Stimulated activated CD8-positive, alpha-beta memory T cell treated with anti-CD3 and anti-CD28 coated beads, Interleukin-4, amount 100 ng/mL, for 48 hours (primary cell): ENCODE data around the gene SAMD4B.

Experiments
- DNase-seq: peaks from one replicate; pipeline ENCODE4 v3.0.0-alpha.2; 2020

Gene SAMD4B

DNA sequence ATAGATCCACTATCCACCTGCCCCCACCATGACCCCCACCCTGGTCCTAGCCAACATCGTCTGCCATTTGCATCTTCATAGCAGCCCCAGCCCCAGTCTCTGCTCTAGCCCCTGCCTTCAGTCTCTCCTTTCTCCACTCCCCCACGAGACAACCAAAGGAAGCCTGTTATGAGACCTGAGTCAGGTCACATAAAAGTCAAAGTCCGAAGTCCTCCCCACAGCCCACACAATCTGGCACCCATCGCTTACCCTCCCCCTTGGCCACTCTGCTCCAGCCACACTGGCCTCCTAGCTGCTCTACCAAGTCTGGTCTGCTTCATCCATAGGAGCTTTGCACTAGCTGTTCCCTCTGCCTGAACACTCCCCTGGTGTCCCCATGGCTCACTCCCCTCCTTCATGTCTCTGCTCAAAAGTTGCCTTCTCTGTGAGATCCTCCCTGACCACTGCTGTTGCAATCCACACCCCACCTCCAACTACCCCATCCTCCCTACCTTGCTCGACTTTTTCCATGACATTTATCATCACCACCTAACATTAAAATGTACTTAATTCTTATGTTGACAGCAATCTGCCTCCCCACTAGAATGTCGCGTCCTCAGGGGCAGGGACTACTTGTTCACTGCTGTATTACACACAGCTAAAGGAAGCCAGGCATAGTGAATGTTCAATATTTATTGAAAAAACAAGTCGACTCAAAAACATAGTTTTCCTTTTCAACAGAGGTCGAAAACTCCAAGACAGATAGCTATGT lies 69.0 kb downstream of the SAMD4B start:
- no peak for DNase-seq

DNA sequence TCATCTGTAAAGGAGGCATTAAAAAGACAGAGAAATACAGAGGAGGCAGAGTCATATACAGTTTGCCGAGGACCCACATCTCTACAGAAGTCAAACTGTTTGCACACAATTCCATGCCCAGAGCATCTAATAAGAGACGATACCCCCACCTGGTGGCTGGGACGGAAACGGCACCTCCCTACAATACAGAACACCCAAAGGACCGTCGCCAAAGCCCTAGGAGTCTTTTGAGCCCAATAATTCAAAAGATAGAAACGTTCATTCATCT lies 69.5 kb downstream of the SAMD4B start:
- peak; percentile 95 for DNase-seq

DNA sequence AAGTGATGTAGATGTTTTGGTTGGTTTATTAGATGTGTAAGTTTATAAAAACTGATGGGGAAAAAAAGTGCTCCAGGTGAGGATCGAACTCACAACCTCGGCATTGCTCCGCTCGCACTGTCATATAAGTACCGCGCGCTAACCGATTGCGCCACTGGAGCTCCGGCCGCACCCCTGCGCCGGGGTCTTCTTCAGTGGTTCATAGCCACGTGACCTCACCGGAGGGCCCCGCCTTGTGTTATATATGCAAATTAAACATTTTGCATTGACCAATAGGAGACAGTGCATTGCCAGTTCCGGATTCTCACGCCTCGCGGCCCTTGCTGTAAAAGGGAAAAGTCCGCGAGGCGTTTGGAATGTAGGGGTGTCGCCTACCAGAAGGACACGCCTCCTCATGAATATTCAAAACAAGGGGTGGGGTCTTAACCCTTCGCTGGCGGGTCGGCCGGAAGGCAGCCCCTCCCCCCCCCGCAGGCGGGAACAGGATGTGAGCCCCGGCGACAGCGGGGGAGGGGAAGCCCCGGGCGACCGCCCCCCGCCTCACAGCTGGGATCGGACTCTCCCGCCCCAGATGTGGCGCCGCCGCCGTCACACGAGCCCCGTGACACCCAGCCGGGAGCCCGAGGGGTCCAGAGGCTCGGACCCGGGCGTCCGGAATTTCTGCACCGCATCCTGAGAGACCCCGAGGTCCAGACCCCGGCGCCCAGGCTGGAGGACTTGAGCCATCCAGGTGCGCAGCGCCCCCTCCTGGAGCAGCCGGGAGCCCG lies 70.1 kb downstream of the SAMD4B start, which contains the start of gene PLEKHG2:
Gene PLEKHG2 (plus strand): TSS at position 570 of the 767 bp plus-strand sequence. CDS start 1,418 bp downstream, outside the sequence.
- DNase-seq, result peak; percentile 99

DNA sequence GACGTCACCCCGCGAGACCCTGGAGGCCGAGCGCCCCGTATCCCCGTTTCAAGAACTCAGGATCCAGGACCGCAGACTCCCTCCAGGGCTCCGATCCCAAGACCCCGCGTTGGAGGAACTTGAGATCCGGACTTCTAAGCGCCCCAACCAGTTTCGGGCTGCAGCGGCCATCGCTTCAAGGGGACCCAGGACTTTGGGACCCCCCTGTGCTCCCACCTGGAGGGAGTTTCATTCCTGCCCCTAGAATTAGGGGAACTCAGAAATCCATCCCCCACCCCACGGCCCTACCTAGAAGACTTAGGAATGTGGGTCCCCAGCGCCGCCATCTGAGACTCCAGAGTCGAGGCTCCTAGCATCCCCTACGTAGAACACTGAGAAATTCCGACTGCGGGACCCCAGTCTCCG lies 70.6 kb downstream of the SAMD4B start:
- DNase-seq, result no peak

DNA sequence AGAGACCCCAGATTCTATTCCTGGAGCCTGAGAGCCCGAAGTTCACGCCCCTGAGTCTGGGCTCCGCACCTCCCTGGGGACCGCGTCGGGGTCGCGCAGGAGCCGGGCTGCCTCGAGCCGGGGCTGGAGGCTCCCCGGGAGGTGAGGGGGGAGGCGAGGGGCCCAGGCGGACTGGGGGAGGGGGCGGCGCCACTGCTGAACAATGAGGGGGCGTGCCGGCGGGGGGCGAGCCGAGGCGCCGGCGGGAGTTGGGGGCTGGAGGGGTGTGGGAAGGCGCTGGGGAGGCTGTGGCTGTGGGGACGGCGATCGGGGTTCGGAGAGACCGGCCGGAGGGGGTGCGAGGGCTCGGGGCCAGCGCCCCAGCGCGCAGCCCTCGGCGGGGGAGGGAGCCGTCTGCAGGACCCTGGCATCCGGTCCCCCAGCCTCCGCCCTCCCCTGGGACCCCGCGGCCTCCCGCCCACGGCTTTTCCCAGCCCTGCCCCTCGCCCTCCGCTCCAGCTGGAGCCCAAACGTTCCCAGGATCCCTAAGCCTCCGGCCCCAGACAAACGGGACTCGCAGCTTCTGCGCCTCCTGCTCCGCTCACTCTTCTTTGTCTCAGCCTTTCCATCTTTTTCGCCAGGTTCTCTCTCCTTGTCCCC lies 71.2 kb downstream of the SAMD4B start:
- DNase-seq, result no peak

DNA sequence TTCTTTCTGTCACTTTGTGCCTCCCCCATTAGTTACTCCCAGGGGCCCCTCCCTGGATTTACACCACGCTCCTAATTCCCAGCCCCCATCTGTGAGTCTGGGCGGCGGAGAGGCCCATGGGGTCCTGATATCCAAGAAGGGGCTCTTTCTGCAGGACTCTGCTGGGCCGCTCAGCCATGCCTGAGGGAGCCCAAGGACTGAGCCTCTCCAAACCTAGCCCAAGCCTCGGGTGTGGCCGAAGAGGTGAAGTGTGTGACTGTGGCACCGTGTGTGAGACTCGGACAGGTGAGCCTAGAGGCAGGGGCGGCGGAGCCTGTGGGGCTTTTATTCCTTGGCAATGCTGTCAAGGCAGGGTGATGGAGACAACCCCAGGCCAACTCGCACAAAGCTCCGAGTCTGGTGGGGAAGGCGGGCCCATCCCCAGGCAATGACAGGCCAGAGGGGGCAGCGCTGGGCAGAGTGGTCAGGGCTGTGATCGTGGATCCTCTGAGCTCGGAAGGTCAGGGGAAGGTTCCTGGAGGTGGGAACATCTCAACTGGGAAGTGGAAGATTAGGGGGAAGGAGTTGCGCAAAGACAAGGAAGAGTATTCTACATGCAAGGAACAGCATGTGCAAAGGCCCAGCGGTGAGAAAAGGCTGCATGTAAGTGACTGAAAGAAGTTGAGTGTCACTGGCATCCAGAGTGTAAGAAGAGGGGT lies 71.8 kb downstream of the SAMD4B start:
- no peak for DNase-seq

DNA sequence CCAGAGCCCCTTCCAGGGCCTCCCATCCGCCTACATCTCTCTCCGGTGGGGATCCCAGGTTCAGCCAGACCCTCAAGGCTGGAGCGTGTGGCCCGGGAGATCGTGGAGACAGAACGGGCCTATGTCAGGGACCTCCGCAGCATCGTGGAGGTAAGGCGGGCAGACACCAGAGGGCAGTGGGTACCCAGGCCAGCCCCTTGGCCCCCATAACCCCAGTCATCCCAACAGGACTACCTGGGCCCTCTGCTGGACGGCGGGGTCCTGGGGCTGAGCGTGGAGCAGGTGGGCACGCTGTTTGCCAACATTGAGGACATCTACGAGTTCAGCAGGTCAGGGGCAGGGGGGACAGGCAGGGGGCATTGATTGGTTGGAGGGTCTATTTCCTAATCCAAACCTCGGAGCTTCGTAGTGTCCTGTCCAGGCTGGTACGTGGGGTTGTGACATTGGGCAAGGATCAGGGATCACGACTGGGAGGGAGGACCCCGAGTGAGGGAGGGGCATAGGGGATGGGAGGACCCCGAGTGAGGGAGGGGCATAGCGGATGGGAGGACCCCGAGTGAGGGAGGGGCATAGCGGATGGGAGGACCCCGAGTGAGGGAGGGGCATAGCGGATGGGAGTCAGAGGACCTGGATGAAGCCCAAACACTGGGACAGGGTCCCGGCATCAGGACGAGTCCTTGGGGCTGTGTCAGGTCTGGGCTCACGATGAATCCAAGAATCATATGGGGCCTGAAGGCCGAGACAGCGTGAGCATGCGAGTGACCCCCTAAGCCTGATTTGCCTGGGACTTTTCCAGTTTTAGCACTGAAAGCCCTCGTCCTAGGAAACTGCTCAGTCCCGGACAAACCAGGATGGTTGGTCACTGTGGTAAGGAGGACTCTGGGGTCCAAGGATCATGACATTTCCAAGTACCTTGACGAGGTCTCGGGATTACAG lies 73.2 kb downstream of the SAMD4B start:
- DNase-seq, result no peak

DNA sequence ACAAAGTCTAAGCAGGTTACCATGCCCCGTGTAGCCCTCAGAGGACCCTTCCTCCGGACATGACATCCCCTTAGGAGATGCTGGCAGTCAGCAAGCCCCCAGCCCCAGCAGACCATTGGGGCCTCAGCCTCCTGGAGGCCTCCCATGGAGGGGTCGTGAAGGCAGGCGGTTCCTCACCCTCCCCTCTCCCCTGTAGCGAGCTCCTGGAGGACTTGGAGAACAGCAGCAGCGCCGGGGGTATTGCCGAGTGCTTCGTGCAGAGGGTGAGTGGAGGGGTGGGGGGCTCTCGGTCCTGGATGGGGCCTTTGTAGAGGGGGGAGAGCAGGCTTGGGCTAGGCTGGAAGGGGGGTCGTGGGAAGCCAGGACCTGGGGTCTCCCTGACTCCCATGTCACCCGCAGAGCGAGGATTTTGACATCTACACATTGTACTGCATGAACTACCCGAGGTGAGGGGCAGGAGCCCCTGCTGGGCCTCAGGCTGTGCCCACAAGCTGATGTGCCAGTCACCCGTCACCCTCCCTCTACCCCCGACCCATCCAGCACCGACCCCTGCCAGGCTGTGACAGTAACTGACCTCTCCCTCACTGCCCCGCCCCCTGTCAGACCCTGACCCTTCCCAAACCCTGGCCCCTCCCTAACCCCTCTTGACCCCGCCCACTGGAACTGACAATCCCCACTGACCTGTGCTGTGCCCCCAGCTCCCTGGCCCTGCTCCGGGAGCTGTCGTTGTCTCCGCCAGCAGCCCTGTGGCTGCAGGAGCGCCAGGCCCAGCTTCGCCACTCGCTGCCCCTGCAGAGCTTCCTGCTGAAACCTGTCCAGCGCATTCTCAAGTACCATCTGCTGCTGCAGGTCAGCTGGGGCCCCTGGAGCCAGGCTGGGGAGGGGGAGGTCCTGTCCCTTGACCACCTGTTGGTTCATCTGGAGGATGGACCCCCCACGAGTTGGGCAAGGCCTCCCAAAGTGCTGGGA lies 74.2 kb downstream of the SAMD4B start:
- DNase-seq, result no peak

DNA sequence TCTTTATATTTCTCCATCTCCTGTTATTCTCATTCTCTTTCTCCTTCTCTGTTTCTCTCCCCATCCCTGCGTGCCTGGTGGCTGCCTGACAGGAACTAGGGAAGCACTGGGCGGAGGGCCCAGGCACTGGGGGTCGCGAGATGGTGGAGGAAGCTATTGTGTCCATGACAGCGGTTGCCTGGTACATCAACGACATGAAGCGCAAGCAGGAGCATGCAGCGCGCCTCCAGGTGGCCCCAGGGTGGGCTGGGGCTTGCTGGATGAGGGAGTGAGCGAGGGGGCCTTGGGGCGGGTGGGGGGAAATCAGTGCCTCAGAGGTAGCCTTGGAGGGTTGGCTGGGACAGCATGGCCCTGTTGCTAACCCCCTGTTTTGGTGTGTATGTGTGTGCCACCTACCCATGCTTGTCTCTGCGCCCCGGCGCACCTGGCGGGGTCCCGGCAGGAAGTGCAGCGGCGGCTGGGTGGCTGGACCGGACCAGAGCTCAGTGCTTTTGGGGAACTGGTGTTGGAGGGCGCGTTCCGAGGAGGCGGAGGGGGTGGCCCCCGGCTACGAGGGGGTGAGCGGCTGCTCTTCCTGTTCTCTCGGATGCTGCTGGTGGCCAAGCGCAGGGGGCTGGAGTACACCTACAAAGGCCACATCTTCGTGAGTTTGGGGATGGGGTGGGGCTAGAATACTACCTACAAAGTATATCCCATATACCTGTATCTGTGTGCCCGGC lies 75.4 kb downstream of the SAMD4B start:
- DNase-seq, result no peak

DNA sequence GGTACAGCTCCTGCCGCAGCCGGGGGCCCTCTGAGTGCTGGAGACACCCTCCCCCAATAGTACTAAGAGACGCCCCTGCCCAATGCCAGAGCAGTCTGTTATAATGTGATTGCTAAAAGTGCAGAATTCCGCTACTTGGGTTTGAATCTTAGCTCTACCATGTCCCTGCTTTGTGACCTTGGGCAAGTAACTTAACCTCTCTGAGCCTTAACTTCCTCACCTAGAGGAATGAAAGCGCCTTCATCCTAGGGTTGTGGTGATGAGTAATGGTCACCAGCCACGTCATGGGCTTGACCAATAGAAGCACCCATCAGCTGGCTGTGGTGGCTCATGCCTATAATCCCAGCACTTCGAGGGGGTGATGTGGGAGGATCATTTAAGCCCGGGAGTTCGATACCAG lies 76.8 kb downstream of the SAMD4B start:
- DNase-seq, result no peak

DNA sequence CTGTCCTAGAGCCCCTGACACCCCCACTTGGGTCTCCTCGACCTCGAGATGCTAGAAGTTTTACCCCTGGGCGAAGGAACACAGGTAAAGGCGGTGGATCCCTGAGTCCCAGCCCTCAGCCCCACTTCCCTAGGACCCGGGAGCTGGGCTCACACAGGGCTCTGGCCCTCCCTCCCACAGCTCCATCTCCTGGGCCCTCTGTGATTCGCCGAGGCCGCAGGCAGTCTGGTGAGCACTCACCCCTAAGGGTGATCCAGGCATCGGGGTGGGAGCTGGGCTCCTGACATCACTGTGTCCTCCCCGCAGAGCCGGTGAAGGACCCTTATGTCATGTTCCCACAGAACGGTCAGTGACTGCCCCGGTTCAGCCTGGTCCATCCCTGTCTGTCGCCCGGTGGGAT lies 78.5 kb downstream of the SAMD4B start:
- no peak for DNase-seq

DNA sequence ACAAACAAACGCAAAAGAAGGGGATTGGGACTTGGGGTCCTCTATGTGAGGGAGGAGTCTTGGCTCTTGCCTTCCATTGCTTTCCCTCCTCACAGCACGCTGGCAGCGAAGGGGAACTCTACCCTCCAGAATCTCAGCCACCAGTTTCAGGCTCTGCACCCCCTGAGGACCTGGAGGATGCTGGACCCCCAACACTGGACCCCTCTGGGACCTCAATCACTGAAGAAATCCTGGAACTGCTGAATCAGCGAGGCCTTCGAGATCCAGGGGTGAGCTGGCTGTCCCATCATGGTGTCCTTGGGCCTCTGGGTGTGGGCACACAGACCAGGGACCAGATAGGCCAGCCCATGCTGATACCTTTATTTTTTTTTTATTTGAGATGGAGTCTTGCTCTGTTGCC lies 79.8 kb downstream of the SAMD4B start:
- no peak for DNase-seq

DNA sequence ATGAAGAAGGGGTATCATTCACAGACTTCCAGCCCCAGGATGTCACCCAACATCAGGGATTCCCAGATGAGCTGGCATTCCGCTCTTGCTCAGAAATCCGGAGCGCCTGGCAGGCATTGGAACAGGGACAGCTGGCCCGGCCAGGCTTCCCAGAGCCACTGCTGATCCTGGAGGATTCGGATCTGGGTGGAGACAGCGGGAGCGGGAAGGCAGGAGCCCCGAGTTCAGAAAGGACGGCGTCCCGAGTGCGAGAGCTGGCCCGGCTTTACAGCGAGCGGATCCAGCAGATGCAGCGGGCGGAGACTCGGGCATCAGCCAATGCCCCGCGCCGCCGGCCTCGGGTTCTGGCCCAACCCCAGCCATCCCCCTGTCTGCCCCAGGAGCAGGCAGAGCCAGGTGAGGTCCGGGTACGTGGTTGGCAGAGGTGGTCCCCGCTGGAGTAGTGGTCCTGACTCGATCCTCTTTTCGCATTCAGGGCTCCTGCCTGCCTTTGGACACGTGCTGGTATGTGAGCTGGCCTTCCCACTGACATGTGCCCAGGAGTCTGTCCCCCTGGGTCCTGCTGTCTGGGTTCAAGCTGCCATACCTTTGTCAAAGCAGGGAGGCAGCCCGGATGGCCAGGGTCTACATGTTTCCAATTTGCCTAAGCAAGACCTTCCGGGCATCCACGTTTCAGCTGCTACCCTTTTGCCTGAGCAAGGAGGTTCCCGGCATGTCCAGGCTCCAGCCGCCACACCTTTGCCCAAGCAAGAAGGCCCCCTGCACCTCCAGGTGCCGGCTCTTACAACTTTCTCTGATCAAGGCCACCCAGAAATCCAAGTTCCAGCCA lies 81.3 kb downstream of the SAMD4B start:
- DNase-seq, result no peak

DNA sequence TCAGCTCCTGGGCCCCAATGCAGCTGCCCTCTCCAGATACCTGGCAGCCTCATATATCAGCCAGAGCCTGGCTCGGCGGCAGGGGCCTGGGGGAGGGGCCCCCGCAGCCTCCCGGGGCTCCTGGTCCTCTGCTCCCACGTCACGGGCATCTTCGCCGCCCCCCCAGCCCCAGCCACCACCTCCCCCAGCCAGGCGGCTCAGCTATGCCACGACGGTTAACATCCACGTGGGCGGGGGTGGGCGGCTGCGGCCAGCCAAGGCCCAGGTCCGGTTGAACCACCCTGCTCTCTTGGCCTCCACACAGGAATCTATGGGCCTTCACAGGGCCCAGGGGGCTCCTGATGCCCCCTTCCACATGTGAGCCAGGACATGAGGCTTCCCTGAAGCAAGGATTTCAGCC lies 82.7 kb downstream of the SAMD4B start:
- DNase-seq, result no peak

DNA sequence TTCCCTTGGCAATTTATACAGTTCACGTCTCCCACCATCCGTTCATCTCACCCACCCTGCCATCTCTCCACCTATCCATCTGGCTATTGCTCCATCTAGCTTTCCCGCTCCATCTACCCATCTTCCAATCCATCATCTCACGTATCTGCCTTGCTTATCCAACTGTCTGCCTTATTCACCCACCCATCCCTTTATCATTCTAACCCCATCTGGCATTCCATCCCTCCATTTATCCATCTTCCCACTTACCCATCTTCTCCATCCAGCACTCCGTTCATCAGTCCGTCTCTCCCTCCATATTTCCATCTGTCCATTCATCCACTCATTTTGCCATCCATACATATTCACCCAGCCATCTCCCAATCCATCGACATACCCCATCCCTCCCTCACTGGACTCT lies 83.5 kb downstream of the SAMD4B start:
- no peak for DNase-seq

DNA sequence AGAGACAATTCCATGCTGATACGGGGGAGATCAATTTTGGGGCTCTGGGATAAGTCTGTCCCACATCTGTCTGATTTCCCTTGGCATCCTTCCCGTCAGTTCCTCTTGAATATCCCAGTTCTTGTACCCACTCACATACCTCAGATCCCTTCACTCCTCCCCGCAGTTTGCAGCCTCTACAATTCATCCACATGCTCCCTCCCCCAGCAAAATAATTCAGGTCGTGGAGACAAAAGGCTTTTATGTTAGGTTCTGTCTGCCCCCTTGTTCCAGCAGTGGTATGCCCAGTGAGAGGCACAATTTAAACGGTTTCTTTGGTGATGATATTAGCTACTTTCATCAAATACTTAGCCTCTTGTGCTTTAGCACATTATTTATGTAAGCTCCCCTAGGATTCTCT lies 83.9 kb downstream of the SAMD4B start:
- no peak for DNase-seq

DNA sequence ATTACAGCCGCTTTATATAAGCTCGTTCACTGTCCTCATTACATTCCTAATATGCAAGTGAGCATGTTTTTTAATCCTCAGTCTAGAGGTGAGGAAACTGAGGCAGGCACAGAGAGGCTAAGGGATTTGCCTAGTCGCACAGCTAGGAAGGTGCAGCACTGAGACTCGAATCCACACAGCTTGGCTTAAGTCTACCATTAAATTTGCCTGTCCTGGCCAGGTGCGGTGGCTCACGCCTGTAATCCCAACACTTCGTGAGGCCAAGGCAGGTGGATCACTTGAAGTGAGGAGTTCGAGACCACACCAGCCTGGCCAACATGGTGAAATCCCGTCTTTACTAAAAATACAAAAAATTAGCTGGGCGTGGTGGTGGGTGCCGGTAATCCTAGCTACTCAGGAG lies 85.5 kb downstream of the SAMD4B start:
- DNase-seq, result no peak

DNA sequence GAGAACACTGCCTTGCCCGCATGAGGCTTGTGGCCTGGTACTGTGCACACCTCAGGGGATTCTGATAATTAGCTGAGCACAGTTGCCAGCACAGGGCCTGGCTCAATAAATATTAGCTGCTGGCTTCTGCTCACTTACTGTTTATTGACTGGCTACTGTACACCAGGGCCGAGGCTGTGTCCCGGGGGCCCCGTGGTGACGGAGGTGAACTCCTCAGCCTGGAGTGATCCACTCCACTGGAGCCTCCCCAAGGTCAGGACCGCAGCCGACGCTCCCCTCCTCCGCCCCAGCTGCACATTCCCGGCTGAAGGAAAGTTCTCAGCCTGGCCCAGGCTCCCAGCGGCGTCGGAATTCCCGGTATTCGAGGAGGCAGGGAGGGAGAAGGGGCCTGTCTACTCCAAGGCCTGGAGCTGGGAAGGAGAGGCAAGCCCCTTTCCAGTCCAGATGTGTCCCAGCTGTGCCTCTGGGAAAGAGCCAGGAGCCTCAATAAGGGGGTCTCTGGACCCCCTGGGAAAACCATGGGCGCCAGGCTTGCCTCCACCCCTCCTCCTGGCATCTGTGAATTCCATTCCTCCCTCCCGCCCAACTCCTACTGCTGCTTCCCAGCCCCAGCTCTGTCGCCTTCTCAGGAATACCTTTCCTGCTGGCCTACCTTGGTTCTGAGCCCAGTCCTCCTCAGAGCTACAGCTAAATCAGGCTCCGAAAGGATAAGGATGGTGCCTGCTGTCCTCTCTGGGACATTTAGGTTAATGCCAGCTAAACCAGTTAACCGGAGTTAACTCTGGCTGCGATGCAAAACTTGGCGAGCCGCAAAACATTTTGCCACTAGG lies 86.3 kb downstream of the SAMD4B start:
- DNase-seq, result no peak
